Neural crest cell (in vitro differentiated cells): ENCODE data around the gene BARD1. TPM values are rescaled to one million over a fixed set of nuclear protein-coding genes. Genes with fewer than 3 reads are reported as not detected.
"Not testable (repeated sequence)": the region's sequence is repeated elsewhere in the genome, so short reads cannot be mapped to it uniquely, and the experiment has no call there.

Experiments
- DNase-seq: peaks from one replicate; pipeline ENCODE4 v3.0.0; 2021; ENCODE audit warnings: low read depth, mixed read lengths, low spot score
- H3K27ac Mint-ChIP-seq: one replicate; pipeline ENCODE4 v1.8.0; 2021; ENCODE audit warnings: mild to moderate bottlenecking, mixed read lengths; ENCODE audit not compliant: unreplicated experiment
- H3K27me3 Mint-ChIP-seq: 2 replicates; pipeline ENCODE4 v1.8.0; 2021; ENCODE audit warnings: low read depth, mild to moderate bottlenecking, mixed read lengths
- H3K36me3 Mint-ChIP-seq: 2 replicates; pipeline ENCODE4 v1.8.0; 2021; ENCODE audit warnings: low read depth, mild to moderate bottlenecking, mixed read lengths
- H3K4me1 Mint-ChIP-seq: 2 replicates; pipeline ENCODE4 v1.8.0; 2021; ENCODE audit warnings: mixed read lengths
- H3K4me3 Mint-ChIP-seq: one replicate; pipeline ENCODE4 v1.8.0; 2021; ENCODE audit warnings: mild to moderate bottlenecking, mixed read lengths
- H3K9me3 Mint-ChIP-seq: 2 replicates; pipeline ENCODE4 v1.8.0; 2021; ENCODE audit warnings: mixed read lengths
- total RNA-seq: library from RNA; stranded (reverse); gene quantifications from 2 replicates; pipeline ENCODE4 v1.2.1, GENCODE V29; 2021
- TF ChIP-seq, protein P1 (sequence below): fragments of 200-600 bp; sonication (generic); conservative IDR thresholded peaks from 2 replicates; pipeline ENCODE4 v1.5.0; 2021; ENCODE audit warnings: antibody characterized with exemption, mild to moderate bottlenecking

The BARD1 gene
- total RNA-seq, 1 donor from 2014 or later = 40.4 TPM

DNA sequence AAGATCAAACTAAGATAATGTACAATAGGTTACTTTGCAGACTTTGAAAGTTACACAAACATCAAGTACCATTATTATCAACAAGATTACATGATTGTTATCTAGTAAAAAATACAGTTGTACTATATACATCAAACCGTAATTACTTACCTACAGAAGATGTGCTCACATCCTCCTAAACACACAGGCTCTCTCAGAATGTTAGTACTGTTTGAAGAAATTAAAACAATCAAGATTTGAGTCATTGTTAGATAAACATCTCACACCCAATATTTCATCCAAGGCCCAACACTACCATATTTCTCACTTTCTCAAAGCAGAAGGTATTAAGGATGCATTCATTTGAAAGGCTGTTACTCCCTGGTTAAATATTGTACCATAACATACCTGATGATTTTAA lies 12.6 kb downstream of the BARD1 start:
- H3K4me1 Mint-ChIP-seq = peaks cover 23% of the 10 kb centered on the region
- no peak for DNase-seq
- no peaks in the 10 kb centered on the region for H3K27me3 Mint-ChIP-seq
- no peak overlapping the region for H3K27ac Mint-ChIP-seq
- TF ChIP-seq, protein P1, sequence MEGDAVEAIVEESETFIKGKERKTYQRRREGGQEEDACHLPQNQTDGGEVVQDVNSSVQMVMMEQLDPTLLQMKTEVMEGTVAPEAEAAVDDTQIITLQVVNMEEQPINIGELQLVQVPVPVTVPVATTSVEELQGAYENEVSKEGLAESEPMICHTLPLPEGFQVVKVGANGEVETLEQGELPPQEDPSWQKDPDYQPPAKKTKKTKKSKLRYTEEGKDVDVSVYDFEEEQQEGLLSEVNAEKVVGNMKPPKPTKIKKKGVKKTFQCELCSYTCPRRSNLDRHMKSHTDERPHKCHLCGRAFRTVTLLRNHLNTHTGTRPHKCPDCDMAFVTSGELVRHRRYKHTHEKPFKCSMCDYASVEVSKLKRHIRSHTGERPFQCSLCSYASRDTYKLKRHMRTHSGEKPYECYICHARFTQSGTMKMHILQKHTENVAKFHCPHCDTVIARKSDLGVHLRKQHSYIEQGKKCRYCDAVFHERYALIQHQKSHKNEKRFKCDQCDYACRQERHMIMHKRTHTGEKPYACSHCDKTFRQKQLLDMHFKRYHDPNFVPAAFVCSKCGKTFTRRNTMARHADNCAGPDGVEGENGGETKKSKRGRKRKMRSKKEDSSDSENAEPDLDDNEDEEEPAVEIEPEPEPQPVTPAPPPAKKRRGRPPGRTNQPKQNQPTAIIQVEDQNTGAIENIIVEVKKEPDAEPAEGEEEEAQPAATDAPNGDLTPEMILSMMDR = no peak
- no peak overlapping the region for H3K4me3 Mint-ChIP-seq
- H3K9me3 Mint-ChIP-seq = no peaks in the 10 kb centered on the region
- H3K36me3 Mint-ChIP-seq = peaks cover 21% of the 10 kb centered on the region

DNA sequence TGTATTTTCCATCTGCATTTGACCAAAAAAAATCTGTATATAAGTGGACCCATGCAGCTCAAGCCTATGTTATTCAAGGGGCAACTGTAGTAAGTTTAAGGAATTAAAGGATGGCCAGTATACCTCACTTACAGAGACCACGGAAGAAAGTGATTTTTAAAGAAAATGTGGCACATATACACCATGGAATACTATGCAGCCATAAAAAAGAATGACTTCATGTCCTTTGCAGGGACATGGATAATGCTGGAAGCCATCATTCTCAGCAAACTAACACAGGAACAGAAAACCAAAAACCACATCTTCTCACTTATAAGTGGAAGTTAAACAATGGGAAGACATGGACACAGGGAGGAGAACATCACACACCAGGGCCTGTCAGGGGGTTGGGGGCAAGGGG lies 26.3 kb downstream of the BARD1 start:
- DNase-seq, H3K4me1 Mint-ChIP-seq, H3K27ac Mint-ChIP-seq, H3K27me3 Mint-ChIP-seq, H3K9me3 Mint-ChIP-seq, H3K4me3 Mint-ChIP-seq: not testable (repeated sequence)
- H3K36me3 Mint-ChIP-seq = peaks cover 64% of the 10 kb centered on the region

DNA sequence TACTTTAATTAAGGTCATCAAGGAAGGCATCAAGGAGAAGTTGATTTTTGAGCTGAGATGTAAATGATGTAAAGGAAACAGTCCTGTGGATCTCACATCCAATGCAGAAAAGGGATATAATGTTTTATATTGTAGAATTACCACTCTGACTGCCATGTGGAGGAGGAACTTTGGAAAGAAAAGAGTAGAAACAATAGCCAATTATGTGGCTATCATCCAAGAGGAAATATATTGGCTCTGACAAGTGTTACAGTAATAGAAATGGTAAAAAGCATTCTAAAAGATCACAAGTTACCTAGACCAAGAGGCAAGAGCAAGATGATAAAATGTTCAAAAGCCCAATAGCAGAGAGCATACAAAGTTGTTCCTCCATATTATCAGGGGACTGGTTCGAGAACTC lies 26.8 kb downstream of the BARD1 start:
- Mint-ChIP-seq H3K9me3 (peaks cover 7% of the 10 kb centered on the region), H3K36me3 (peaks cover 65% of the 10 kb centered on the region), H3K27ac (no peak overlapping the region), H3K4me3 (no peak overlapping the region), H3K4me1 (no peaks in the 10 kb centered on the region), H3K27me3 (no peaks in the 10 kb centered on the region)
- DNase-seq = no peak
- TF ChIP-seq, protein P1 = no peak

DNA sequence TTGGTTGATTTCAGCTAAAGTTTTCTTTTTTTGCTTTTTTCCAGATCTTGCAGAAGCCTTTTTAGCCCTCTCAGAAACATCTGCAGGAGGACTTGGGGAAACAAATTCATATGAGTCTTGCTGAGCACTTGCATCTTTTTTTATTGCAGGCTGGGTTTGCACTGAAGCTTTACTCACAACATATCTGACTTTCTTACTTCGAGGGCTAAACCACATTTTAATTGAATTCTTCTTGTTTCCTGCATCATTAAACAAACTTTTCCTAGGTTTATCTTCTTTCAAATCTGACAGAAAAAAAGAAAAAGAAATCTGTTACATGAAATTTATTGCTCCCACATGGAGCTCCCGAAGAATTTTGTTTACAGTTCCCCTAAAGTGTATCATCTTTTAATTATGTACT lies 28.3 kb downstream of the BARD1 start:
- Mint-ChIP-seq H3K9me3 (peaks cover 7% of the 10 kb centered on the region), H3K4me1 (no peaks in the 10 kb centered on the region), H3K27me3 (no peaks in the 10 kb centered on the region), H3K36me3 (peaks cover 76% of the 10 kb centered on the region), H3K27ac (no peak overlapping the region), H3K4me3 (no peak overlapping the region)
- TF ChIP-seq, protein P1 = no peak
- DNase-seq = no peak

DNA sequence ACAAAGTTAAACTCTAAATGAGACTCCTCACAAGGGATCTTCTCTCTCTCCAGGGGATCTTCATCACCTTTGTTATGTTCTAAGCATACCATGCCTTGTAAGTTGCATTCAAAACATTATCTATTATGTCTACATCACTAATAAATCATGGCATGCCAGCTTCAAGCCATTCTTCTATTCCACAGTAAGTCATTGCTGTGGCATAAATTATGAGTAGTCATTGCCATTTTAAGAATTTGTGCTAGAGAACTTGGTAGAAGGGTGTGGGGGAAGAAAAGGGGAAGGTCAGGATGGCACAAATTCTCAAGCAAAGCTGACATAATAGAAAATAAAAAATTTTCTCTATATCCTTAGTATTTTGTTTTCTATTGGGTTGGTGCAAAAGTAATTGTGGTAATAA lies 33.5 kb downstream of the BARD1 start:
- Mint-ChIP-seq H3K27ac (no peak overlapping the region), H3K36me3 (peaks cover 59% of the 10 kb centered on the region), H3K4me1 (no peaks in the 10 kb centered on the region), H3K27me3 (no peaks in the 10 kb centered on the region), H3K4me3 (no peak overlapping the region), H3K9me3 (peaks cover 5% of the 10 kb centered on the region)
- no peak for DNase-seq
- TF ChIP-seq, protein P1 = no peak

DNA sequence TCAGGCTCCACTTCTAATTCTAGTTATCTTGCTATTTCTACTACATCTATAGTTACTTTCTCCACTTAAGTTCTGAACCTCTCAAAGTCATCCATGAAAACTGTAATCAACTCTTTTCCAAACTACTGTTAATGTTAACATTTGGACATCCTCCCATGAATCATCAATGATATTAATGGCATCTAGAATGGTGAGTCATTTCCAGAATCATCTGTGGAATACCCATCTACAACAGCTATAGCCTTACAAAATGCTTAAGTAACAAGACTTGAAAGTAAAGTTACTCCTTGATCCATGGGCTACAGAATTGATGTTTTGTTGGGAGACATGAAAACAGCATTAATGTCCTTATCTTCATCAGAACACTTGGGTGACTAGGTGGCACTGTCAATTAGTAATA lies 35.4 kb downstream of the BARD1 start:
- H3K27me3 Mint-ChIP-seq = no peaks in the 10 kb centered on the region
- TF ChIP-seq, protein P1 = no peak
- H3K27ac Mint-ChIP-seq = no peak overlapping the region
- H3K4me1 Mint-ChIP-seq = no peaks in the 10 kb centered on the region
- H3K36me3 Mint-ChIP-seq = peaks cover 46% of the 10 kb centered on the region
- DNase-seq = no peak
- peaks cover 5% of the 10 kb centered on the region for H3K9me3 Mint-ChIP-seq
- no peak overlapping the region for H3K4me3 Mint-ChIP-seq
